Cardiac fibroblast (primary cell): ENCODE data around the gene TMEM119.

Experiments used
- DNase-seq, 2 donors: peaks; one replicate each; pipeline versions ENCODE4 v3.0.0 to v3.0.0-alpha.2; 2010; ENCODE audit warnings: low read depth in 2 of 2
- H3K4me3 ChIP-seq, 2 donors: replicated peaks in 1 of 2; 1 replicate in 1 of 2; 2 replicates in 1 of 2; pipeline ENCODE4 v1.5.1; 2011; ENCODE audit warnings: low read depth in 2 of 2, low read length in 2 of 2, mild to moderate bottlenecking in 2 of 2, moderate library complexity in 1 of 2
- TF ChIP-seq, protein P1 (sequence below): IDR thresholded peaks from one replicate; pipeline ENCODE4 v1.5.1; 2011; ENCODE audit warnings: low read depth, mild to moderate bottlenecking, low read length, inconsistent platforms

TMEM119 gene

DNA sequence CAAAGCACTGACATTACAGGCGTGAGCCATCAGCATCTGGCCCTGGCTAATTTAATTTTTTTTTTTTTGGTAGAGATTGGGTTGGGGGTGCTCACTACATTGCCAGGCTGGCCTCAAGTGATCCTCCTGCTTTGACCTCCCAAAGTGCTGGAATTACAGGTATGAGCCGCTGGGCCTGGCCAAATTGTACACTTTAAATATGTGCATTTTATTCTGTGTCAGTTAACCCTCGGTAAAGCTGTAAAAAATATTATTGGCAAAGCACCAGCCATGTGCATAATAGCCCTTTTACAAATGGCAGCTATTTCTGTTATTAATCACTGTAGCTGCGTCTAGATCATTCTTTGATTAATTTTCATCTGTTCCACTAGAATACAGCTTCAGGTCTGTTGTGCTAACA, 12.0 kb downstream of the TMEM119 start:
- no peak for DNase-seq
- TF ChIP-seq, protein P1, sequence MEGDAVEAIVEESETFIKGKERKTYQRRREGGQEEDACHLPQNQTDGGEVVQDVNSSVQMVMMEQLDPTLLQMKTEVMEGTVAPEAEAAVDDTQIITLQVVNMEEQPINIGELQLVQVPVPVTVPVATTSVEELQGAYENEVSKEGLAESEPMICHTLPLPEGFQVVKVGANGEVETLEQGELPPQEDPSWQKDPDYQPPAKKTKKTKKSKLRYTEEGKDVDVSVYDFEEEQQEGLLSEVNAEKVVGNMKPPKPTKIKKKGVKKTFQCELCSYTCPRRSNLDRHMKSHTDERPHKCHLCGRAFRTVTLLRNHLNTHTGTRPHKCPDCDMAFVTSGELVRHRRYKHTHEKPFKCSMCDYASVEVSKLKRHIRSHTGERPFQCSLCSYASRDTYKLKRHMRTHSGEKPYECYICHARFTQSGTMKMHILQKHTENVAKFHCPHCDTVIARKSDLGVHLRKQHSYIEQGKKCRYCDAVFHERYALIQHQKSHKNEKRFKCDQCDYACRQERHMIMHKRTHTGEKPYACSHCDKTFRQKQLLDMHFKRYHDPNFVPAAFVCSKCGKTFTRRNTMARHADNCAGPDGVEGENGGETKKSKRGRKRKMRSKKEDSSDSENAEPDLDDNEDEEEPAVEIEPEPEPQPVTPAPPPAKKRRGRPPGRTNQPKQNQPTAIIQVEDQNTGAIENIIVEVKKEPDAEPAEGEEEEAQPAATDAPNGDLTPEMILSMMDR, result no peak
- no peak overlapping the region for H3K4me3 ChIP-seq

DNA sequence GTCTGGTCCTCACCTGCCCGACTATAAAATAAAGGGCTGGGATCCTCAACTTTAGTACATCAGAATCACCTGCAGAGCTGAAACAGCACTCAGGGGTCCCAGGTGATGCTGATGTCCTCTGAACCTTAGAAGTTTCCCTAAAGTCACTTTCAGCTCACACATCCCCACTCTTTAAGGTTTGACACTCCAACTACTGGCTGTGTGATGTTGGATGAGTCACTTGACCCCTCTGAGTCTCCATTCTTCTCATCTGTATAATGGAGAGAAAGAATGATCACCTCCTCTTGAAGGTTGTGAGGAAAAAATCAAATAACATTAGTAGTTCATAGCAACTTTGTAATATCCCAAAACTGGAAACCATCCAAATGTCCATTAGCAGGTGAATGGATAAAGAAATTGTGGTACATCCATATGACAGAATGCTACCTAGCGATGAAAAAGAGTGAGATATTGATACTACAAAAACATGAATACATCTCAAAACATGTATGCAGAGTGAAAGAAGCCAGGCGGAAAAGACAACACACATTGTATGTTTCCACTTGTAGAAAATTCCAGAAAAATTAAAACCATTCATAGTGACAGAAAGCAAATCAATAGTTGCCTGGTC, 13.3 kb downstream of the TMEM119 start:
- no peak overlapping the region for H3K4me3 ChIP-seq
- no peak for DNase-seq
- TF ChIP-seq, protein P1, result no peak

DNA sequence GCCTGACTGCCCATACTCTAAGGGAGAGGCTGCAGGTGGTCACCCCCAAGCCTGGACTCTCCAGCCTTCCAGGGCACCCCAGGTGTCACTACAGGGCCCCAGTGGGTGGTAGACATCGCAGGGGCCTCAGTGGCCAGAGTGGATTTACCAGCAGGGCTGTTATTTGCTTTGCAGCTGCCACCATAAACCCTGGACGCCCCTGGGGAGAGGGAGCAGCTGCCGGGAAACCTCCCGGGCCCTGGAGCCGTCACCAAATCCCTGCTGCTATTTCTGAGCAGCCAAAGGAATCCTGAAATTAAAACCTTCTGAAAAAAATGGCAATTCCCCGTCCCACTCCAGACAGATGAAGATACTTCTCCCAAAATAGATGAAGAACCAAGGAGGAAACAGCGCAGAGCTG, 13.9 kb downstream of the TMEM119 start:
- DNase-seq, result no peak
- no peak overlapping the region for H3K4me3 ChIP-seq
- TF ChIP-seq, protein P1, result no peak

DNA sequence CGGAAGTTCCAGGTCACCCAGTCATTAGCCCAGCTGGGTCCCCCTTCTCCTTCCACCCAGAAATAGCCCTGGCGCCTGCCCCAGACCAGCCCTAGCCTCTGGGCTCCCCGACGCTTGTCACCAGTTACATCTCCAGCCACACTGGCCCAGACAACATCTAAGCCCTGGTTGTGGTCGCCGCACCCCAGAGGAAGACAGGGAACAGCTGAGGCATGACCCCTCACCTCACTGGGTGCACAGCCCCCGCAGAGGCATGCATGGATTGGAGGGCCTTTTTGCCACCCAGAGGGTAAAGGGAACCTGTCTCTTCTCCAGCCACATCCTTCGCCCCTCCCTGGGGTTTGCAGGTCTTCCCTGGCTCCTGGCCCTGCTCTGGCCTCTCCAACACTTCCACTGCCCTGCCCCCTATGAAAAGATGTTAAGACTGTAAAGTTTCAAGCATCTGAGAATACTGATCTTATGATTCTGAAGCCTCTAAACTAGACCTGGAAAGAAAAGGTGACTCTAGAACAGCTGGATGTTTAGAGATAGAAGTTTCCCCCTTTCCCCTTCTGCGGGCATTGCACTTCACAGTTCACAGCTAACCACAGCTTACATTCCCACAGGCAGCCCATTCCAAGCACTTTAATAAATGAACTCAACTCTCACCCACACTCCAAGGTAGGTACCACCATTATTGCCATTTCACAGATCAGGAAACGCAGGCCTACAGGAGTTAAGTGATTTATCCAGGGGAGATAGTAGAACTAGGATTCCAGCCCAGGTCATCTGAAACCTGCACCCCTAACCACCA, 14.7 kb downstream of the TMEM119 start:
- TF ChIP-seq, protein P1, result no peak
- no peak overlapping the region for H3K4me3 ChIP-seq
- DNase-seq, result no peak

DNA sequence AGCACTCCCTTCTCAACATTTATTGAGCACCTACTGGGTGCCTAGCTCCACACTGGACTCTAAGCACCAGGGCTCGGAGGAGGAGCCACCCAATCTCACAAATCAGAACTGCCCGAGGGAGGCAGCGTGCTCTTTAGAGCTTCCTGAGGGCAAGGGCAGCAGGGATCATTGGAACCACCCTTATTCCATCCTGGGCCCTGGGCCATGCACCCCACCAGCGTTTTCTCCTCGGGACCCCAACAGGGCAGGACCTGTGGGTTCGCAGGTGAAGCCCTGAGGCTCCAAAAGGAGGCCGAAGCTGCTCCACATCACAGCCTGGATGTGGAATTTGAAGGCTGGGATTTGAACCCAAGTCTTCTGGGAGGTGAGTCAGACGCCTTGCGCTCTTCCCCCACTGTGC, 15.4 kb downstream of the TMEM119 start:
- H3K4me3 ChIP-seq, result no peak overlapping the region
- no peak for DNase-seq
- TF ChIP-seq, protein P1, result no peak

DNA sequence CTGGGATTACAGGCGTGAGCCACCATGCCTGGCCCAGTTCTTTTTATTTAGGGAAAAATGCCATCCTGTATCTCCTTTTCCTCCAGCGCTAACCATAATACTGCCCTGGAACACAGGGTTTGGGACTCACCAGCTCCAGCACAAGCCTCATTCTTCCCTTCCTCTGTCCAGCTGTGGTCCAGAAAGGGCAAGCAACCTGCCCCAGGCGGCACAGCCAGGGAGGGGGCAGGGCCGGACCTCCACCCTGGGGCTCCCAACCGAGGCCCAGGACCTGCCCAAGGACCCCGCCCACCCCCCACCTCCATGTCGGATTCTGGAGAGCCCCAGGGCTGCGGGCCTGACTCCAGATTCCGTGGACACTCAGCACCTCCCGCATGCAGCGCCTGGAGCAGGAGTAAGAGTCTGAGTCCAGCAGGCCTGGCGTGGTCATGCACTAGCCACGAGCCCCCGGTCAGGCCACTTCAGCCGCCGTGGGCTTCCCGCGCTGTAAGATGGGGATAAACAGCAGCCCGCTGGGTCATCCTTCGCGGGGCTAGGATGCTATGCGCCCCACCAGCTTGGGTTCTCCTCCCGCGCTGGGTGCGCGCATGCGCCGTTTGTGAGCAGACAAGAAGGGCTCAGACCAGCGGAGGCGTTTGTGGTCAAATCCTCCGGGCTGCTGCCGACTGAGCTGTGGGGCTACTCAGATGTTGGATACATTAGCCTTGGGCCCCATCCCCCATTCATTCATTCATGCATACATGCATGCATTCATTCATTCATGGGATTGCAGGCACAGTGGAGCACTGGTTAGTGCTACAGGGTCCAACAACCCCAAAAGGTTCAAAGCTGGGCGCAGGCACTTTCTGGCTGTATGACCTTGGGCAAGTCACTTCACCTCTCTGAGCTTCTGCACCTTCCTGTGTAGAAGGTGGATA, 16.3 kb downstream of the TMEM119 start:
- no peak for DNase-seq
- no peak overlapping the region for H3K4me3 ChIP-seq
- TF ChIP-seq, protein P1, result no peak
